Left colon (tissue), 2 donors: ENCODE data around the gene USP12. TPM values are rescaled to one million over a fixed set of nuclear protein-coding genes. Genes with fewer than 3 reads are reported as not detected.
"Not testable (repeated sequence)": the region's sequence is repeated elsewhere in the genome, so short reads cannot be mapped to it uniquely, and the experiment has no call there.

Source experiments
- ATAC-seq: fragments of 200-7000 bp; cut with Tn5 transposase; one replicate; pipeline ENCODE4 v1.9.1; 2020; ENCODE audit warnings: mild to moderate bottlenecking, moderate library complexity
- DNase-seq, 2 donors: peaks; one replicate each; pipeline ENCODE4 v3.0.0-alpha.2; 2020
- intact Hi-C, 2 donors: fragments of 100-400 bp; cut with DNase I in 1 of 2; cut with micrococcal nuclease in 1 of 2; formaldehyde crosslinking; loops; one replicate each; pipeline versions ENCODE4 v1.11.2 to v1.14.0; 2022; cut with DNase I, micrococcal nuclease
- total RNA-seq, 2 donors: library from RNA; stranded (reverse); fragmentation: NEBNext Ultra II Directional; extraction: Animal tissue kit (Norgen Biotek cat#: 25700); gene quantifications; one replicate each; pipeline ENCODE4 v1.2.1, GENCODE V29; 2021
- donor health status: DM: no; HTN: no; CAD: no.
- donor health status: DM: yes; HTN: yes; CAD: no.

Gene USP12
- total RNA-seq, 2 donors from 2014 or later: 32.2 to 42.0 TPM

GRCh38 chr13:27101847-27102246 lies 69.8 kb downstream of the USP12 start:
- intact Hi-C loops: no loop called here

GRCh38 chr13:27101289-27101688 lies 70.3 kb downstream of the USP12 start:
- DNase-seq: no peak
- intact Hi-C loops: no loop called here
- ATAC-seq: no peak

More at GRCh38 chr13:27101847-27102246, 69.8 kb downstream of the USP12 start:
- DNase-seq (no peak), ATAC-seq (no peak)

- intact Hi-C loops: no loop called here
- ATAC-seq: no peak
- no peak for DNase-seq
Observed at GRCh38 chr13:27097691-27098090, 73.9 kb downstream of the USP12 start.

- no peak for DNase-seq
- intact Hi-C loops: no loop called here
- ATAC-seq: no peak
Observed at GRCh38 chr13:27091451-27091850, 80.2 kb downstream of the USP12 start.

GRCh38 chr13:27088619-27089018 lies 83.0 kb downstream of the USP12 start:
- no peak for DNase-seq
- intact Hi-C loops: no loop called here
- ATAC-seq: no peak

GRCh38 chr13:27086599-27087265 lies 84.9 kb downstream of the USP12 start:
- intact Hi-C loops: no loop called here
- DNase-seq (no peak), ATAC-seq (no peak)

- no peak for ATAC-seq
- intact Hi-C loops: no loop called here
- DNase-seq: no peak
Observed at GRCh38 chr13:27083183-27083582, 88.4 kb downstream of the USP12 start.

- intact Hi-C loops: no loop called here
- ATAC-seq: no peak
- DNase-seq: no peak
Observed at GRCh38 chr13:27081893-27082679, 89.5 kb downstream of the USP12 start.

- DNase-seq: no peak
- intact Hi-C loops: no loop called here
- ATAC-seq: peak; percentile 68
Observed at GRCh38 chr13:27080018-27080948, 91.3 kb downstream of the USP12 start.

GRCh38 chr13:27079421-27079958 lies 92.1 kb downstream of the USP12 start:
- no peak for DNase-seq
- peak; percentile 32 for ATAC-seq
- intact Hi-C loops: no loop called here

GRCh38 chr13:27077451-27077850 lies 94.2 kb downstream of the USP12 start:
- intact Hi-C loops: no loop called here
- ATAC-seq (no peak), DNase-seq (no peak)

GRCh38 chr13:27076421-27076820 lies 95.2 kb downstream of the USP12 start:
- no peak for ATAC-seq
- intact Hi-C loops: no loop called here

GRCh38 chr13:27073186-27073585 lies 98.4 kb downstream of the USP12 start:
- intact Hi-C loops: no loop called here
- no peak for ATAC-seq
- DNase-seq: no peak

More at GRCh38 chr13:27076421-27076820, 95.2 kb downstream of the USP12 start:
- no peak for DNase-seq

- not testable (repeated sequence) for DNase-seq
Observed at GRCh38 chr13:27066123-27066522, 105.5 kb downstream of the USP12 start.

GRCh38 chr13:27065582-27065981 lies 106.0 kb downstream of the USP12 start:
- ATAC-seq: no peak
- no peak for DNase-seq
- intact Hi-C loops: no loop called here

More at GRCh38 chr13:27066123-27066522, 105.5 kb downstream of the USP12 start:
- ATAC-seq, intact Hi-C loops: not testable (repeated sequence)

- intact Hi-C loops: no loop called here
- ATAC-seq (no peak), DNase-seq (no peak)
Observed at GRCh38 chr13:27064252-27064995, 107.2 kb downstream of the USP12 start.

- intact Hi-C loops: no loop called here
- DNase-seq: no peak
- ATAC-seq: no peak
Observed at GRCh38 chr13:27057817-27058216, 113.8 kb downstream of the USP12 start.

- ATAC-seq (no peak), DNase-seq (no peak)
- intact Hi-C loops: no loop called here
Observed at GRCh38 chr13:27055526-27055925, 116.1 kb downstream of the USP12 start.
